ENCODE measurements around the gene FBXO28. TPM values are rescaled to one million over a fixed set of nuclear protein-coding genes. Genes with fewer than 3 reads are reported as not detected.

The FBXO28 gene
- total RNA-seq, 1 donor from 2014 or later = 40.6 TPM

DNA sequence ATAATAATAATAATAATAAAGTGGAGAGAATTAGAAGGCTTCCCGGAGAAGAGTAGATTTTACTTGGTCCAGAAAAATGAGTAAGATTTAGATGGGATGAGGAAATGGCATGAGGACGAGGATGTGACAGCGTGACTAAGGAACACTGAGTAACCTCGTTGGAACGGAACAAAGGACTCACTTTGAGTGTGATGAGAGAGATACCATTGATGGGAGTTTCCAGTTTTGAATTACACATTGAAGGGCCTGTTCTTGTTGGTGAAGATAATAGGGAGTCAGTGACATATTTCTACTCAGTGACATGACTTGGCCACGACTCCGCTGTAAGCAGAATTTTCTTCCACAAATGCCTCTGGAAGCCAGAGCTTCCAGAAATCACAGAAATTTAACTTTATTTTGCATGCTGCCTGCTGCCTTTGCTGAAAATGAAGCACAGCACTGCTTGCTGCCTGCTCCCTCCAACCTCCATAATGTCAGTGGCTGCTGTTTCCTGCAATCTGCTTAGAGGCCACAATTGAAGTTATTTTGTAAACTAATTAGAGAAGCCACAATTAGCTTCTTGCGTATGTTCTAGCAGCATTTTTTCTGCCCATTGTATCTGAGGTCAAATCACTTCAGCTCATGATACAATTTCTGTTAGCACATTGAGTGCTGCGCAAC, 33.7 kb upstream of the FBXO28 start:
- no peak overlapping the region for H3K4me3 Mint-ChIP-seq (ENCODE audit: unreplicated experiment)
- no peak for DNase-seq (ENCODE audit: low spot score)
- TF ChIP-seq, protein P1, sequence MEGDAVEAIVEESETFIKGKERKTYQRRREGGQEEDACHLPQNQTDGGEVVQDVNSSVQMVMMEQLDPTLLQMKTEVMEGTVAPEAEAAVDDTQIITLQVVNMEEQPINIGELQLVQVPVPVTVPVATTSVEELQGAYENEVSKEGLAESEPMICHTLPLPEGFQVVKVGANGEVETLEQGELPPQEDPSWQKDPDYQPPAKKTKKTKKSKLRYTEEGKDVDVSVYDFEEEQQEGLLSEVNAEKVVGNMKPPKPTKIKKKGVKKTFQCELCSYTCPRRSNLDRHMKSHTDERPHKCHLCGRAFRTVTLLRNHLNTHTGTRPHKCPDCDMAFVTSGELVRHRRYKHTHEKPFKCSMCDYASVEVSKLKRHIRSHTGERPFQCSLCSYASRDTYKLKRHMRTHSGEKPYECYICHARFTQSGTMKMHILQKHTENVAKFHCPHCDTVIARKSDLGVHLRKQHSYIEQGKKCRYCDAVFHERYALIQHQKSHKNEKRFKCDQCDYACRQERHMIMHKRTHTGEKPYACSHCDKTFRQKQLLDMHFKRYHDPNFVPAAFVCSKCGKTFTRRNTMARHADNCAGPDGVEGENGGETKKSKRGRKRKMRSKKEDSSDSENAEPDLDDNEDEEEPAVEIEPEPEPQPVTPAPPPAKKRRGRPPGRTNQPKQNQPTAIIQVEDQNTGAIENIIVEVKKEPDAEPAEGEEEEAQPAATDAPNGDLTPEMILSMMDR (IDR thresholded peaks at IDR 0.05; ENCODE audit: unreplicated experiment) = no peak
- peaks cover 7% of the 10 kb centered on the region for H3K4me1 Mint-ChIP-seq (ENCODE audit: unreplicated experiment)
- H3K36me3 Mint-ChIP-seq (ENCODE audit: low read depth, unreplicated experiment) = no peaks in the 10 kb centered on the region
- H3K27me3 Mint-ChIP-seq (ENCODE audit: unreplicated experiment) = no peaks in the 10 kb centered on the region
- H3K9me3 Mint-ChIP-seq (ENCODE audit: unreplicated experiment) = no peaks in the 10 kb centered on the region
- H3K27ac Mint-ChIP-seq (ENCODE audit: unreplicated experiment) = peak overlapping the region; percentile 63

DNA sequence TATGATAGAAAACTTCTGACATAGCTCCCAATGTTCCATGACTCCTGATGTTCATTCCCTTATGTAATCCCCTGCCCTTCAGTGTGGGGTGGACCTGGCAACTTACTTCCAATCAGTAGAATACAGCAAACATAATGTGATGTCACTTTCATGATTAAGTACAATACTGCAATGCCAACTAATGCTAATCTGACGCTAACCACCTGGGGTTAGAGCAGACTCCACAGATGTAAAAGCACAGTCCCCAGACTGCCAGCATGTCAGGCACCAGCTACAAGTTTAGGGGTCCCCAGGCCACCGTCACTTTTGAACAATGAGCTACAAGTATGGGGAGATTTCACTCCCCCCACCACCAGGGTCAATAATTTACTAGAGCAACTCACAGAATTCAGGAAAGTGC, 32.3 kb upstream of the FBXO28 start:
- H3K9me3 Mint-ChIP-seq (ENCODE audit: unreplicated experiment) = no peaks in the 10 kb centered on the region
- no peak overlapping the region for H3K27ac Mint-ChIP-seq (ENCODE audit: unreplicated experiment)
- TF ChIP-seq, protein P1 (IDR thresholded peaks at IDR 0.05; ENCODE audit: unreplicated experiment) = no peak
- peaks cover 7% of the 10 kb centered on the region for H3K4me1 Mint-ChIP-seq (ENCODE audit: unreplicated experiment)
- no peak overlapping the region for H3K4me3 Mint-ChIP-seq (ENCODE audit: unreplicated experiment)
- no peaks in the 10 kb centered on the region for H3K27me3 Mint-ChIP-seq (ENCODE audit: unreplicated experiment)
- no peak for DNase-seq (ENCODE audit: low spot score)
- no peaks in the 10 kb centered on the region for H3K36me3 Mint-ChIP-seq (ENCODE audit: low read depth, unreplicated experiment)

DNA sequence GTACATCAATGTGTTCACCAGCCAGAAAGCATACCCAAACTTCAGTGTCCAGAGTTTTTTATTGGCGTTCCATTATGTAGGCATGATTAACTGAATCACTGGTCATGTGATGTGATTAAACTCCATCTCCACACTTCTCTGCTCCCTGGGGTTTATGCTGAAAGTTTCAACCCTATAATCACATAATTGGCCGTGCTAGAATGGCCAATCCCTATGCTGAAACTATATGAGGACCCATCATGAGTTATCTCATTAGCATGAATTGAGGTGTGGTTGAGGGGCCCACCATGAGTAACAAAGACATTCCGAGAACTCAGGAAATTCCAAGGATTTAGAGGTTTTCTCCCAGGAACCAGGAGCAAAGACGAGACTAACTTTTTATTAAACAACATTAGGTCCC, 31.8 kb upstream of the FBXO28 start:
- Mint-ChIP-seq H3K27me3 (ENCODE audit: unreplicated experiment) (no peaks in the 10 kb centered on the region), H3K4me1 (ENCODE audit: unreplicated experiment) (peaks cover 7% of the 10 kb centered on the region)

DNA sequence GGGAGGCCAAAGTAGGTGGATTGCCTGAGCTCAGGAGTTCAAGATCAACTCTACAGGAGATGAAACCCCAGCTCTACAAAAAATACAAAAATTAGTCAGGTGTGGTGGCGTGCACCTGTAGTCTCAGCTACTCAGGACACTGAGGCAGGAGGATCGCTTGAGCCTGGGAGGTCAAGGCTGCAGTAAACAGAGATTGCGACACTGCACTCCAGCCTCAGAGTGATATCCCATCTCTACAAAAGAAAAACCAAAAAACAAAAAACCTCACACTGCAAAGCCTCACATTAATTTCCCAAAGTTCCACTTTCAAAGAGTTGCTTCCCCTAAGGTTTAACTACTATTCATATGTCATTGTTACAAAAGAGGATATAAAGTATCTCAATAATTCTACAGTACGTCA, 29.0 kb upstream of the FBXO28 start:
- Mint-ChIP-seq H3K36me3 (ENCODE audit: low read depth, unreplicated experiment) (no peaks in the 10 kb centered on the region), H3K4me3 (ENCODE audit: unreplicated experiment) (no peak overlapping the region), H3K9me3 (ENCODE audit: unreplicated experiment) (no peaks in the 10 kb centered on the region), H3K4me1 (ENCODE audit: unreplicated experiment) (peaks cover 7% of the 10 kb centered on the region), H3K27ac (ENCODE audit: unreplicated experiment) (no peak overlapping the region), H3K27me3 (ENCODE audit: unreplicated experiment) (peaks cover 1% of the 10 kb centered on the region)
- TF ChIP-seq, protein P1 (IDR thresholded peaks at IDR 0.05; ENCODE audit: unreplicated experiment) = no peak
- DNase-seq (ENCODE audit: low spot score) = no peak

More for the DNA sequence above, 31.8 kb upstream of the FBXO28 start:
- no peaks in the 10 kb centered on the region for H3K36me3 Mint-ChIP-seq (ENCODE audit: low read depth, unreplicated experiment)
- DNase-seq (ENCODE audit: low spot score) = no peak
- no peaks in the 10 kb centered on the region for H3K9me3 Mint-ChIP-seq (ENCODE audit: unreplicated experiment)
- TF ChIP-seq, protein P1 (IDR thresholded peaks at IDR 0.05; ENCODE audit: unreplicated experiment) = no peak
- H3K4me3 Mint-ChIP-seq (ENCODE audit: unreplicated experiment) = no peak overlapping the region
- H3K27ac Mint-ChIP-seq (ENCODE audit: unreplicated experiment) = no peak overlapping the region

DNA sequence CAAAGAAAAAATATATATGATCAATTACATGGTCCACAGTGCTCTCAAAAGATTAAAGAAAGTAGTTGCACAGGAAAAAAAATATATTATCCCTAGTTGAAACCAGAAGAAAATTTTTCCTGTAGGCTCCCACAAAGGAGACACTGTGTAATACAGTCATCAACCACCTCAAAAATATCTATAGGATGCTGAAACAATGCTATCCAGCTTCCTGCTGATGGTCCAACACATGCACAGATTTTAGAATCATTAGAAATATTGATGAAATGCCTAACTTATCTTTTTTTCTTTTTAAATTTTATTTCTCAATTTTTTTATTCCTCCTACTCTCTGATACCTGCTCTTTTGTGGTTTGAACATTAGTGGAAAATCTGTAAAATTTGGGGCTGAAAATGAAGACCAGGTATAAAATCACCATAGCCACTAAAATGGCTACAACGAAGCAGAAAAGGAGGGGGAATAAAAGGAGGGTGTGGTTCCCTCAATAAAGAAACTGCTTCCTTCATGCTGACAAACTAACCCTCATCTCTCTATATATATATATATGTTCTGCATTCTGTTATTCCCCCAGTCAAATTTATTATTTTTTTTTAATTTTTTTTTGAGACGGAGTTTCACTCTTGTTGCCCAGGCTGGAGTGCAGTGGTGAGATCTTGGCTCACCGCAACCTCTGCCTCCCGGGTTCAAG, 28.3 kb upstream of the FBXO28 start:
- TF ChIP-seq, protein P1 (IDR thresholded peaks at IDR 0.05; ENCODE audit: unreplicated experiment) = no peak
- Mint-ChIP-seq H3K9me3 (ENCODE audit: unreplicated experiment) (no peaks in the 10 kb centered on the region), H3K4me3 (ENCODE audit: unreplicated experiment) (no peak overlapping the region), H3K27ac (ENCODE audit: unreplicated experiment) (no peak overlapping the region), H3K4me1 (ENCODE audit: unreplicated experiment) (peaks cover under 1% of the 10 kb centered on the region), H3K36me3 (ENCODE audit: low read depth, unreplicated experiment) (no peaks in the 10 kb centered on the region), H3K27me3 (ENCODE audit: unreplicated experiment) (peaks cover 1% of the 10 kb centered on the region)
- DNase-seq (ENCODE audit: low spot score) = no peak
